Activated T-cell treated with anti-CD3 and anti-CD28 coated beads, Interleukin-2, amount 50 U/mL, for 72 hours (primary cell): ENCODE measurements around the gene NRP1. TPM values are rescaled to one million over a fixed set of nuclear protein-coding genes. Genes with fewer than 3 reads are reported as not detected.

Source experiments
- ATAC-seq, 2 donors: fragments of 150-1000 bp; cut with Tn5 transposase; replicated peaks in 1 of 2; 2 replicates each; pipeline ENCODE4 v1.10.0; 2021; ENCODE audit warnings: moderate library complexity in 2 of 2, mild to moderate bottlenecking in 1 of 2
- DNase-seq, 2 donors: peaks; one replicate each; pipeline ENCODE4 v3.0.0; 2021 to 2022; ENCODE audit warnings: mixed read lengths in 1 of 2
- H3K27ac Mint-ChIP-seq: one replicate; pipeline ENCODE4 v1.8.0; 2022; ENCODE audit warnings: mild to moderate bottlenecking, moderate library complexity, mixed read lengths
- H3K27me3 Mint-ChIP-seq: one replicate; pipeline ENCODE4 v1.8.0; 2022; ENCODE audit warnings: low read depth, mixed read lengths
- H3K36me3 Mint-ChIP-seq, 2 donors: one replicate each; pipeline ENCODE4 v1.8.0; 2022; ENCODE audit warnings: mixed read lengths in 2 of 2, mild to moderate bottlenecking in 1 of 2; ENCODE audit not compliant: insufficient read depth in 2 of 2
- H3K4me1 Mint-ChIP-seq: one replicate; pipeline ENCODE4 v1.8.0; 2022; ENCODE audit warnings: low read depth, mixed read lengths
- H3K4me3 Mint-ChIP-seq, 2 donors: one replicate each; pipeline ENCODE4 v1.8.0; 2022; ENCODE audit warnings: mild to moderate bottlenecking in 2 of 2, mixed read lengths in 2 of 2, moderate library complexity in 2 of 2
- H3K9me3 Mint-ChIP-seq, 2 donors: one replicate each; pipeline ENCODE4 v1.8.0; 2022; ENCODE audit warnings: mixed read lengths in 2 of 2
- total RNA-seq, 2 donors: library from RNA; stranded (reverse); gene quantifications; one replicate each; pipeline ENCODE4 v1.2.3, GENCODE V29; 2022

The NRP1 gene
- total RNA-seq, 2 donors from 2014 or later = 0.72 to 0.84 TPM

GRCh38 chr10:33256458-33256857 is 78.0 kb downstream of the NRP1 start:
- no peak overlapping the region for H3K27ac Mint-ChIP-seq
- H3K9me3 Mint-ChIP-seq = no peaks in the 10 kb centered on the region
- peaks cover 0 to 2% of the 10 kb centered on the region in 2 donors for H3K36me3 Mint-ChIP-seq
- DNase-seq (no peak), ATAC-seq (no peak)
- no peak overlapping the region for H3K4me3 Mint-ChIP-seq
- peaks cover 72% of the 10 kb centered on the region for H3K27me3 Mint-ChIP-seq
- peaks cover 30% of the 10 kb centered on the region for H3K4me1 Mint-ChIP-seq

DNA sequence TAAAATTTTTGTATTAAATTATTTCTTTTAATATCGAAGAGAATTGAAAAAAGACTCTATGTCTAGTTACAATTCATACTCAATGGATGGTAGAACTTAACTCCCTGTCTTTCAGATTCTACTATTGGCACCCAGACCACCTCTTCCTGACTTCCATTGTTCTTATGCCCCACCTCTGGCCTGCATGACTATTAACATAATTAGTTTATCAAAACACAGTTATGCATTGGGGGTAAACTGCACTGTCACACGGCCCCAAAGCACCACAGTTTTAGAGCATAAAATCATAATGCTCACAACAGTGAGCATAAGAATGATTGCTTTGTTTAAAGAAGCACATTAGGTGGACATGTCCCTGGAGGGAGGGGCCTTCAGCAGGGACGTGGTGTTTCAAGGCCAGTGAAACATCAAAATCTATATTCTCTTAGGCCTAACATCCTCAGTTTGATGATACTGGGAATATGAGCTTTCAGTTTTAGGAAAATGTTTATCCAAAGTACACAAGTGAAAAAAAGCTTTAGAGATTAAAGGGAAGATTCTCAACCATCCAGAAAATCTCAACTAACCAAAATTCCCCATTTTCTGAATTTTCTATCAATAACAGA is 79.8 kb downstream of the NRP1 start:
- no peak for ATAC-seq
- Mint-ChIP-seq H3K27me3 (peaks cover 83% of the 10 kb centered on the region), H3K4me1 (peaks cover 48% of the 10 kb centered on the region), H3K36me3 (peaks cover 13% of the 10 kb centered on the region in 2 donors), H3K27ac (no peak overlapping the region), H3K4me3 (no peak overlapping the region), H3K9me3 (peaks cover 5 to 6% of the 10 kb centered on the region in 2 donors)
- no peak for DNase-seq

- peaks cover 61% of the 10 kb centered on the region for H3K4me1 Mint-ChIP-seq
- H3K27me3 Mint-ChIP-seq = peaks cover 74% of the 10 kb centered on the region
- H3K36me3 Mint-ChIP-seq = peaks cover 13 to 14% of the 10 kb centered on the region in 2 donors
- no peak for ATAC-seq
- H3K4me3 Mint-ChIP-seq = peak overlapping the region in 1 of 2 donors; percentile 63
- H3K27ac Mint-ChIP-seq = no peak overlapping the region
- DNase-seq = no peak
- peaks cover 5 to 6% of the 10 kb centered on the region in 2 donors for H3K9me3 Mint-ChIP-seq
Observed at GRCh38 chr10:33253411-33253810, 81.1 kb downstream of the NRP1 start.

DNA sequence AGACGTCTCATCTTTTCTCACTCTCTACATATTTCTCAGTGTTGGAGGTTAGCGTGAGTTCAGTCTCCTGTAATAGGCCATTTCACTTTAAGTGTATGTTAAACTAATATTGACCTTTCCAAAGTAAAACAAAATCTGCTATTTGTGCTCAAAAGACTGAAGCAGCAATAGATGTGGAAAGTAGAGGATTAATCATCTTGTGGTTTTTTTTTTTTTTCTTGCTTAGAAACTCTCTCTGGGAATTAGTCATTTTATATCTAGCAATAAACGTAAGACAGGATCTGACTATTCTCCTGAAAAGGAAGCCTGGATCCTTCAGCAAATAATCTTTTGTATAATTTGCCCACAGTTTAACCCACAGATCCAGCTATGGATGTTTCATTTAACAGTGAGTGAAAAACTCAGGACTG is 81.7 kb downstream of the NRP1 start:
- H3K27me3 Mint-ChIP-seq = peaks cover 68% of the 10 kb centered on the region
- DNase-seq (no peak), ATAC-seq (peak; percentile 66 to 80)
- H3K36me3 Mint-ChIP-seq = peaks cover 13 to 14% of the 10 kb centered on the region in 2 donors
- H3K27ac Mint-ChIP-seq = peak overlapping the region; percentile 43
- peaks cover 5 to 6% of the 10 kb centered on the region in 2 donors for H3K9me3 Mint-ChIP-seq
- peak overlapping the region; percentile 52 to 63 for H3K4me3 Mint-ChIP-seq
- H3K4me1 Mint-ChIP-seq = peaks cover 67% of the 10 kb centered on the region

- no peak for ATAC-seq
- H3K4me3 Mint-ChIP-seq = peak overlapping the region; percentile 52 to 63
- peaks cover 63% of the 10 kb centered on the region for H3K27me3 Mint-ChIP-seq
- H3K9me3 Mint-ChIP-seq = peaks cover 5 to 6% of the 10 kb centered on the region in 2 donors
- peak; percentile 10 to 18 for DNase-seq
- H3K27ac Mint-ChIP-seq = peak overlapping the region; percentile 43
- peaks cover 13 to 14% of the 10 kb centered on the region in 2 donors for H3K36me3 Mint-ChIP-seq
- H3K4me1 Mint-ChIP-seq = peaks cover 72% of the 10 kb centered on the region
Observed at GRCh38 chr10:33252324-33252723, 82.1 kb downstream of the NRP1 start.

DNA sequence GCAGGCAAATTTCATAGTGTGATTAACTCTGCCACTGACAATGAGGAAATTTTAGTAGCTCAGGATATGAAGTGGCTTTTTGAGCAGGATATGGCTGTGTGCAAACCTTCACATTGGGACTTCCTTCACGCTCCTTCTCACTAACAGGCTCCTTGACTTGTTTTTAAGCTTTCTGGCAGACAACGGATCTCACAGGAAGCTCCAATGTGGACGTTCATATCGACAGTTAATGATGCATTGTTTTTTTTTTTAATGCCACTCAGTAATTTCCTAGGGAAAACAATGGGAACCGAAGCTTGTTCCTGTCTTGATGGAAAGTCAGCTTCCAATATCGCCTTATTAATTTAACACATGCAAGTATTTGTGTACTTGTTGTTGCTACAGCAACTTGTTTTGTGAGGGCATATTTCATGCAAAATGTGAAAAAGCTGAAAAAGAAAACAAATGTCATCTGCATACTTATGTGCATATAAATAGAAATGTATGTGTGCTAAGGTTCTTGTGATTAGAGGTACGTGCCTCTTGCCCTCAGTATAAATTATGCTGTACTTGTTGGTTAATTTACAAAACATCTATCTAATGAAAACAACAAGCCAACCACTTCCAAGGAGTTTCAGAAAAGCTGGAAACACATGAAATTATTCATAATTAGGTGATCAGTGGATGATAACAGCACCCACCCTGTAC is 84.7 kb downstream of the NRP1 start:
- H3K4me3 Mint-ChIP-seq = peak overlapping the region in 1 of 2 donors; percentile 56
- H3K4me1 Mint-ChIP-seq = peaks cover 84% of the 10 kb centered on the region
- ATAC-seq = no peak

DNA sequence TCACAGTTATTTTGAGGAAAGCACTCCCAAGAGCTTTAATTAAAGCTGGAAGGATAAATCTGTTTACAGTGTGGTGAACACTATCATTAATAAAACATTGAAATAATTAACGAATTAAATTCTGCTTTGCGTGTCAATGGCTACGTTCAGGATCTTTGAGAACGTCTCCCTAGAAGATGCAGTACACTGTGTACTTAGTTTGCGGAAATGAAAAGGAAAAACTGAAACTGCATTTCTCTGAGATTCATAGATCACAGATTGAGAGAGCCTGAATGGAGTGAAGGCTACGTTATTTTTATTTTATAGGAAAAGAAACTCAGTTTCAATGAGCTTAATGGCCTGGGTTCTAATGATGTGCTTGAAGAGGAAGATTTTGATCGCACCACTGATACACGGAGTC is 85.3 kb downstream of the NRP1 start:
- H3K9me3 Mint-ChIP-seq = peaks cover 5 to 6% of the 10 kb centered on the region in 2 donors
- H3K27ac Mint-ChIP-seq = peak overlapping the region; percentile 43
- ATAC-seq = no peak
- H3K4me3 Mint-ChIP-seq = peak overlapping the region; percentile 37 to 56
- peaks cover 13 to 14% of the 10 kb centered on the region in 2 donors for H3K36me3 Mint-ChIP-seq
- peaks cover 42% of the 10 kb centered on the region for H3K27me3 Mint-ChIP-seq
- H3K4me1 Mint-ChIP-seq = peaks cover 86% of the 10 kb centered on the region
- no peak for DNase-seq

More for the DNA sequence above, 84.7 kb downstream of the NRP1 start:
- H3K27ac Mint-ChIP-seq = peak overlapping the region; percentile 43
- peaks cover 13 to 14% of the 10 kb centered on the region in 2 donors for H3K36me3 Mint-ChIP-seq
- H3K9me3 Mint-ChIP-seq = peaks cover 5 to 6% of the 10 kb centered on the region in 2 donors
- DNase-seq = no peak
- peaks cover 47% of the 10 kb centered on the region for H3K27me3 Mint-ChIP-seq

DNA sequence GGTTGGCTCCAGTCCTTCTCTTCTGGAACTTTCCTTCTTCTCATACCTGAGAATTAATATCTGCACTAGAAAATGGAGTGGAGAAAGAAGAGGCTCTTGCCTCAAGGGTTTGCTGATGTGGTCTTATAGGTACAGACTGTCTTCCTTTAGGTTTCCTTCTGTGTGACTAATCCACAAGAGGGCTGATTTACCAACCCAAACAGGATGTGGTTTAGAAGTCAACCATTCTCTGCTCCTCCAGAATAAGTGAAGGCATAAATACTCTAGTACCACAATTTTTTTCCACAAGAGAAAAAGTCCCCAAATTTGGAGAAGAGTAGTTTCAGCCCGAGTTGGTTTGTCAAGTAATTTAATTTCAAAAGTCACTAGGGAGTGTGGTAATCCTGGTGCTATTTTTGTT is 85.8 kb downstream of the NRP1 start:
- peak overlapping the region; percentile 13 for H3K27ac Mint-ChIP-seq
- H3K4me1 Mint-ChIP-seq = peaks cover 82% of the 10 kb centered on the region
- H3K4me3 Mint-ChIP-seq = peak overlapping the region; percentile 37 to 39
- ATAC-seq = peak; percentile 83 to 88
- peaks cover 38% of the 10 kb centered on the region for H3K27me3 Mint-ChIP-seq
- peak; percentile 37 to 42 for DNase-seq
- H3K36me3 Mint-ChIP-seq = peaks cover 13 to 14% of the 10 kb centered on the region in 2 donors
- peaks cover 5 to 6% of the 10 kb centered on the region in 2 donors for H3K9me3 Mint-ChIP-seq

- peaks cover 69% of the 10 kb centered on the region for H3K4me1 Mint-ChIP-seq
- no peak overlapping the region for H3K27ac Mint-ChIP-seq
- H3K4me3 Mint-ChIP-seq = no peak overlapping the region
- H3K9me3 Mint-ChIP-seq = peaks cover 5 to 6% of the 10 kb centered on the region in 2 donors
- DNase-seq = no peak
- no peak for ATAC-seq
- peaks cover 29% of the 10 kb centered on the region for H3K27me3 Mint-ChIP-seq
- H3K36me3 Mint-ChIP-seq = peaks cover 13 to 14% of the 10 kb centered on the region in 2 donors
Observed at GRCh38 chr10:33247221-33247922, 87.1 kb downstream of the NRP1 start.

GRCh38 chr10:33245343-33245742 is 89.1 kb downstream of the NRP1 start:
- H3K27me3 Mint-ChIP-seq = peaks cover 15% of the 10 kb centered on the region
- peaks cover 49% of the 10 kb centered on the region for H3K4me1 Mint-ChIP-seq
- H3K36me3 Mint-ChIP-seq = peaks cover 3 to 5% of the 10 kb centered on the region in 2 donors
- no peak for ATAC-seq
- no peak overlapping the region for H3K27ac Mint-ChIP-seq
- H3K4me3 Mint-ChIP-seq = no peak overlapping the region
- no peaks in the 10 kb centered on the region for H3K9me3 Mint-ChIP-seq
- DNase-seq = no peak

- no peak overlapping the region for H3K27ac Mint-ChIP-seq
- DNase-seq (no peak), ATAC-seq (no peak)
- H3K36me3 Mint-ChIP-seq = peaks cover 0 to 2% of the 10 kb centered on the region in 2 donors
- H3K27me3 Mint-ChIP-seq = peaks cover 12% of the 10 kb centered on the region
- H3K4me3 Mint-ChIP-seq = no peak overlapping the region
- H3K9me3 Mint-ChIP-seq = no peaks in the 10 kb centered on the region
- H3K4me1 Mint-ChIP-seq = peaks cover 40% of the 10 kb centered on the region
Observed at GRCh38 chr10:33244354-33244967, 90.0 kb downstream of the NRP1 start.

DNA sequence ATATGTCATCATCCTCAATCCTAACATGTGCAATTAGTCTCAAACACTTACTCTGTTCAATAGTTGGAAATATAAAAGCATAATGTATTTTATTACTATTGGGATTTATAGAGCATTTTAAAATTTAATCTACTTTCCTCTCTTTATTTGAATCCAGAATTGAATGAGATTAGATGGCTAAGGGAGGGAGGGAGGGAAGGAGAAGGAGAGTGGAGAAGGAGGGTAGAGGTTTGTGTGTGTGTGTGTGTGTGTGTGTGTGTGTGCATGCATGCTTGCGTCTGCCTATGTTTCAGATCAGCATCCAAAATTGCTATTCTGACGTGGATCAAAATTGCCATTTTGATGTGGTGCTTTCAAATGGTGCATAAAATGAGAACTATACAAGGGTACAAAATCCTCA is 90.8 kb downstream of the NRP1 start:
- ATAC-seq = no peak
- no peaks in the 10 kb centered on the region for H3K9me3 Mint-ChIP-seq

GRCh38 chr10:33242931-33243330 is 91.5 kb downstream of the NRP1 start:
- DNase-seq = no peak
- no peaks in the 10 kb centered on the region for H3K9me3 Mint-ChIP-seq
- peaks cover 16% of the 10 kb centered on the region for H3K27me3 Mint-ChIP-seq
- ATAC-seq = no peak
- no peak overlapping the region for H3K27ac Mint-ChIP-seq
- peaks cover 25% of the 10 kb centered on the region for H3K4me1 Mint-ChIP-seq
- no peaks in the 10 kb centered on the region for H3K36me3 Mint-ChIP-seq
- no peak overlapping the region for H3K4me3 Mint-ChIP-seq

More for the DNA sequence above, 90.8 kb downstream of the NRP1 start:
- Mint-ChIP-seq H3K36me3 (peaks cover 0 to 2% of the 10 kb centered on the region in 2 donors), H3K4me1 (peaks cover 33% of the 10 kb centered on the region), H3K4me3 (no peak overlapping the region), H3K27ac (no peak overlapping the region), H3K27me3 (peaks cover 13% of the 10 kb centered on the region)
- DNase-seq = no peak
